Measurements from ENCODE around the gene DDI2.
"Not testable (repeated sequence)": the region's sequence is repeated elsewhere in the genome, so short reads cannot be mapped to it uniquely, and the experiment has no call there.

Gene DDI2
- 8.3 to 126 (median 72.9) reads per million in 17 experiments for total RNA-seq

GRCh38 chr1:15617173-15618076 lies at the start of gene DDI2:
TSS of gene DDI2 (plus strand) at chr1:15617458. CDS start at chr1:15617671, 213 bp downstream.
- DNase-seq: peak; percentile 99 to 100 (median 100)

GRCh38 chr1:15568387-15569073 lies 48.7 kb upstream of the DDI2 start:
- DNase-seq: no peak

- DNase-seq: no peak
Measured at GRCh38 chr1:15570861-15571260, 46.4 kb upstream of the DDI2 start.

- DNase-seq: no peak
Measured at GRCh38 chr1:15571266-15571665, 46.0 kb upstream of the DDI2 start.

GRCh38 chr1:15573477-15573876 lies 43.8 kb upstream of the DDI2 start:
- no peak for DNase-seq

- DNase-seq: no peak
Measured at GRCh38 chr1:15574741-15575140, 42.5 kb upstream of the DDI2 start.

GRCh38 chr1:15575549-15576150 lies 41.6 kb upstream of the DDI2 start:
- DNase-seq: no peak

- peak in 2 of 4 experiments; percentile 31 to 34 for DNase-seq
Measured at GRCh38 chr1:15577691-15578090, 39.6 kb upstream of the DDI2 start.

GRCh38 chr1:15578921-15579682 lies 38.2 kb upstream of the DDI2 start:
- peak in 1 of 4 experiments; percentile 21 for DNase-seq

GRCh38 chr1:15579683-15580047 lies 37.6 kb upstream of the DDI2 start:
- peak in 3 of 4 experiments; percentile 25 to 57 (median 31) for DNase-seq

GRCh38 chr1:15583016-15583706 lies 34.1 kb upstream of the DDI2 start:
- DNase-seq: no peak

- peak; percentile 22 to 64 (median 42) for DNase-seq
Measured at GRCh38 chr1:15584489-15585363, 32.5 kb upstream of the DDI2 start, which contains the start of gene AGMAT. TSS of gene AGMAT (minus strand) at chr1:15585051. CDS start at chr1:15584967, 84 bp downstream.

- no peak for DNase-seq
Measured at GRCh38 chr1:15592285-15592684, 25.0 kb upstream of the DDI2 start.

- DNase-seq: no peak
Measured at GRCh38 chr1:15595809-15596617, 21.2 kb upstream of the DDI2 start.

- DNase-seq: no peak
Measured at GRCh38 chr1:15598436-15598835, 18.8 kb upstream of the DDI2 start.

GRCh38 chr1:15603050-15603965 lies 13.9 kb upstream of the DDI2 start:
- peak; percentile 96 to 98 (median 98) for DNase-seq

GRCh38 chr1:15603966-15604282 lies 13.3 kb upstream of the DDI2 start:
- not testable (repeated sequence) for DNase-seq

GRCh38 chr1:15604400-15604799 lies 12.9 kb upstream of the DDI2 start:
- DNase-seq: not testable (repeated sequence)

Data from suppressor macrophage (primary cell).